Measurements from ENCODE around the gene TFEC. TPM values are rescaled to one million over a fixed set of nuclear protein-coding genes. Genes with fewer than 3 reads are reported as not detected.

The TFEC gene
- total and polyA plus RNA-seq, 4 donors = 0.52 to 5.1 (median 2.4) TPM

GRCh38 chr7:115987486-115987885 is 43.1 kb downstream of the TFEC start:
- no peaks in the 10 kb centered on the region for H3K9me3 ChIP-seq (ENCODE audit: control insufficient read depth in 4 of 4, low read length in 3 of 4)
- H3K4me3 ChIP-seq (ENCODE audit: low read depth in 1 of 3, low read length in 3 of 3) = no peak overlapping the region
- H3K27ac ChIP-seq (ENCODE audit: low read depth in 1 of 2, low read length in 2 of 2) = no peak overlapping the region
- no peaks in the 10 kb centered on the region for H3K4me1 ChIP-seq (ENCODE audit: control insufficient read depth in 4 of 4, insufficient read depth in 4 of 4, low read length in 3 of 4)
- H3K36me3 ChIP-seq (ENCODE audit: control insufficient read depth in 4 of 4, insufficient read depth in 3 of 4, low read depth in 1 of 4, low read length in 3 of 4) = no peaks in the 10 kb centered on the region
- no peak overlapping the region for H3K9ac ChIP-seq (ENCODE audit: low read depth in 1 of 2, low read length in 2 of 2)
- no peak for DNase-seq (ENCODE audit: low spot score)
- no peaks in the 10 kb centered on the region for H3K27me3 ChIP-seq (ENCODE audit: control insufficient read depth in 4 of 4, insufficient read depth in 4 of 4, low read length in 3 of 4)
- TF ChIP-seq TAF1 (conservative IDR thresholded peaks at IDR 0.05) (no peak), RXRA (IDR thresholded peaks at IDR 0.05) (no peak), SP1 (IDR thresholded peaks at IDR 0.05) (no peak), REST (IDR thresholded peaks at IDR 0.05) (no peak), EGR1 (IDR thresholded peaks at IDR 0.05; ENCODE audit: low read depth in 2 of 2) (no peak), FOXA2 (IDR thresholded peaks at IDR 0.05) (no peak), JUND (IDR thresholded peaks at IDR 0.05) (no peak), NR2F2 (IDR thresholded peaks at IDR 0.05) (no peak), GABPA (IDR thresholded peaks at IDR 0.05 in 1 of 2, conservative IDR thresholded peaks at IDR 0.05 in 1 of 2) (no peak), RAD21 (IDR thresholded peaks at IDR 0.05) (no peak), HNF4G (IDR thresholded peaks at IDR 0.05) (no peak), FOXA1 (IDR thresholded peaks at IDR 0.05) (no peak)
- TF ChIP-seq, protein P1, sequence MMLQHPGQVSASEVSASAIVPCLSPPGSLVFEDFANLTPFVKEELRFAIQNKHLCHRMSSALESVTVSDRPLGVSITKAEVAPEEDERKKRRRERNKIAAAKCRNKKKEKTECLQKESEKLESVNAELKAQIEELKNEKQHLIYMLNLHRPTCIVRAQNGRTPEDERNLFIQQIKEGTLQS (IDR thresholded peaks at IDR 0.05) = no peak
- TF ChIP-seq, protein P2, sequence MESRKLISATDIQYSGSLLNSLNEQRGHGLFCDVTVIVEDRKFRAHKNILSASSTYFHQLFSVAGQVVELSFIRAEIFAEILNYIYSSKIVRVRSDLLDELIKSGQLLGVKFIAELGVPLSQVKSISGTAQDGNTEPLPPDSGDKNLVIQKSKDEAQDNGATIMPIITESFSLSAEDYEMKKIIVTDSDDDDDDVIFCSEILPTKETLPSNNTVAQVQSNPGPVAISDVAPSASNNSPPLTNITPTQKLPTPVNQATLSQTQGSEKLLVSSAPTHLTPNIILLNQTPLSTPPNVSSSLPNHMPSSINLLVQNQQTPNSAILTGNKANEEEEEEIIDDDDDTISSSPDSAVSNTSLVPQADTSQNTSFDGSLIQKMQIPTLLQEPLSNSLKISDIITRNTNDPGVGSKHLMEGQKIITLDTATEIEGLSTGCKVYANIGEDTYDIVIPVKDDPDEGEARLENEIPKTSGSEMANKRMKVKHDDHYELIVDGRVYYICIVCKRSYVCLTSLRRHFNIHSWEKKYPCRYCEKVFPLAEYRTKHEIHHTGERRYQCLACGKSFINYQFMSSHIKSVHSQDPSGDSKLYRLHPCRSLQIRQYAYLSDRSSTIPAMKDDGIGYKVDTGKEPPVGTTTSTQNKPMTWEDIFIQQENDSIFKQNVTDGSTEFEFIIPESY (IDR thresholded peaks at IDR 0.05) = no peak
- TF ChIP-seq, protein P3, sequence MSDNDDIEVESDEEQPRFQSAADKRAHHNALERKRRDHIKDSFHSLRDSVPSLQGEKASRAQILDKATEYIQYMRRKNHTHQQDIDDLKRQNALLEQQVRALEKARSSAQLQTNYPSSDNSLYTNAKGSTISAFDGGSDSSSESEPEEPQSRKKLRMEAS (IDR thresholded peaks at IDR 0.05) = no peak
- TF ChIP-seq, protein P4, sequence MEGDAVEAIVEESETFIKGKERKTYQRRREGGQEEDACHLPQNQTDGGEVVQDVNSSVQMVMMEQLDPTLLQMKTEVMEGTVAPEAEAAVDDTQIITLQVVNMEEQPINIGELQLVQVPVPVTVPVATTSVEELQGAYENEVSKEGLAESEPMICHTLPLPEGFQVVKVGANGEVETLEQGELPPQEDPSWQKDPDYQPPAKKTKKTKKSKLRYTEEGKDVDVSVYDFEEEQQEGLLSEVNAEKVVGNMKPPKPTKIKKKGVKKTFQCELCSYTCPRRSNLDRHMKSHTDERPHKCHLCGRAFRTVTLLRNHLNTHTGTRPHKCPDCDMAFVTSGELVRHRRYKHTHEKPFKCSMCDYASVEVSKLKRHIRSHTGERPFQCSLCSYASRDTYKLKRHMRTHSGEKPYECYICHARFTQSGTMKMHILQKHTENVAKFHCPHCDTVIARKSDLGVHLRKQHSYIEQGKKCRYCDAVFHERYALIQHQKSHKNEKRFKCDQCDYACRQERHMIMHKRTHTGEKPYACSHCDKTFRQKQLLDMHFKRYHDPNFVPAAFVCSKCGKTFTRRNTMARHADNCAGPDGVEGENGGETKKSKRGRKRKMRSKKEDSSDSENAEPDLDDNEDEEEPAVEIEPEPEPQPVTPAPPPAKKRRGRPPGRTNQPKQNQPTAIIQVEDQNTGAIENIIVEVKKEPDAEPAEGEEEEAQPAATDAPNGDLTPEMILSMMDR (IDR thresholded peaks at IDR 0.05; ENCODE audit: low read depth, low read length, missing input control) = no peak

GRCh38 chr7:115984105-115984504 is 46.5 kb downstream of the TFEC start:
- H3K4me3 ChIP-seq (ENCODE audit: low read depth in 1 of 3, low read length in 3 of 3) = no peak overlapping the region
- no peaks in the 10 kb centered on the region for H3K4me1 ChIP-seq (ENCODE audit: control insufficient read depth in 4 of 4, insufficient read depth in 4 of 4, low read length in 3 of 4)
- no peak overlapping the region for H3K27ac ChIP-seq (ENCODE audit: low read depth in 1 of 2, low read length in 2 of 2)
- no peaks in the 10 kb centered on the region for H3K36me3 ChIP-seq (ENCODE audit: control insufficient read depth in 4 of 4, insufficient read depth in 3 of 4, low read depth in 1 of 4, low read length in 3 of 4)
- no peaks in the 10 kb centered on the region for H3K9me3 ChIP-seq (ENCODE audit: control insufficient read depth in 4 of 4, low read length in 3 of 4)
- DNase-seq (ENCODE audit: low spot score) = no peak
- H3K9ac ChIP-seq (ENCODE audit: low read depth in 1 of 2, low read length in 2 of 2) = no peak overlapping the region
- H3K27me3 ChIP-seq (ENCODE audit: control insufficient read depth in 4 of 4, insufficient read depth in 4 of 4, low read length in 3 of 4) = no peaks in the 10 kb centered on the region
- TF ChIP-seq FOXA2 (IDR thresholded peaks at IDR 0.05) (no peak), YY1 (IDR thresholded peaks at IDR 0.05) (no peak), HNF4G (IDR thresholded peaks at IDR 0.05) (no peak), SP1 (IDR thresholded peaks at IDR 0.05) (no peak), JUND (IDR thresholded peaks at IDR 0.05) (no peak), RAD21 (IDR thresholded peaks at IDR 0.05) (no peak), FOXA1 (IDR thresholded peaks at IDR 0.05) (no peak), EGR1 (IDR thresholded peaks at IDR 0.05; ENCODE audit: low read depth in 2 of 2) (no peak), GABPA (IDR thresholded peaks at IDR 0.05 in 1 of 2, conservative IDR thresholded peaks at IDR 0.05 in 1 of 2) (no peak), REST (IDR thresholded peaks at IDR 0.05) (no peak)
- TF ChIP-seq, protein P1 (IDR thresholded peaks at IDR 0.05) = no peak
- TF ChIP-seq, protein P3 (IDR thresholded peaks at IDR 0.05) = no peak

Measured in liver (tissue), 9 donors.